GM23338 (cell line): ENCODE data around the gene NRP2. TPM values are rescaled to one million over a fixed set of nuclear protein-coding genes. Genes with fewer than 3 reads are reported as not detected.

Source experiments
- ATAC-seq: fragments of 200-7000 bp; cut with Tn5 transposase; 3 replicates; pipeline ENCODE4 v1.9.1; 2020
- DNase-seq: peaks from one replicate; pipeline ENCODE4 v3.0.0-alpha.2; 2015; ENCODE audit warnings: low spot score
- H2AFZ ChIP-seq: fragments of 200-600 bp; sonication (generic); 2 replicates; pipeline ENCODE4 v1.8.0; 2016; ENCODE audit warnings: antibody characterized with exemption, mild to moderate bottlenecking, moderate library complexity
- H3F3A ChIP-seq: fragments of 200-600 bp; sonication (generic); replicated peaks from 2 replicates; pipeline ENCODE4 v1.8.0; 2017; ENCODE audit warnings: antibody characterized with exemption, mixed run types, low read depth
- H3K27ac ChIP-seq: fragments of 200-600 bp; sonication (generic); 2 replicates; pipeline ENCODE4 v1.6.1; 2016; ENCODE audit warnings: low read depth
- H3K27me3 ChIP-seq: fragments of 200-600 bp; sonication (generic); 2 replicates; pipeline ENCODE4 v1.8.0; 2016; ENCODE audit warnings: mild to moderate bottlenecking, mixed run types, moderate library complexity; ENCODE audit not compliant: insufficient read depth
- H3K36me3 ChIP-seq: fragments of 200-600 bp; sonication (generic); 2 replicates; pipeline ENCODE4 v1.8.0; 2016; ENCODE audit warnings: mild to moderate bottlenecking; ENCODE audit not compliant: insufficient read depth
- H3K4me1 ChIP-seq: fragments of 200-600 bp; sonication (generic); 2 replicates; pipeline ENCODE4 v1.8.0; 2016; ENCODE audit warnings: mild to moderate bottlenecking, moderate library complexity; ENCODE audit not compliant: insufficient read depth
- H3K4me2 ChIP-seq: fragments of 200-600 bp; sonication (generic); 2 replicates; pipeline ENCODE4 v1.7.1; 2017; ENCODE audit warnings: mixed run types
- H3K4me3 ChIP-seq: fragments of 200-600 bp; sonication (generic); 2 replicates; pipeline ENCODE4 v1.6.1; 2016; ENCODE audit warnings: mixed run types
- H3K79me2 ChIP-seq: fragments of 200-600 bp; sonication (generic); replicated peaks from 2 replicates; pipeline ENCODE4 v1.8.0; 2017; ENCODE audit warnings: mild to moderate bottlenecking; ENCODE audit not compliant: insufficient read depth
- H3K9me2 ChIP-seq: fragments of 200-600 bp; sonication (generic); 2 replicates; pipeline ENCODE4 v1.8.0; 2017; ENCODE audit not compliant: insufficient read depth
- H4K20me1 ChIP-seq: fragments of 200-600 bp; sonication (generic); replicated peaks from 2 replicates; pipeline ENCODE4 v1.8.0; 2017; ENCODE audit warnings: mild to moderate bottlenecking; ENCODE audit not compliant: insufficient read depth
- H3K27ac Mint-ChIP-seq: 2 replicates; pipeline ENCODE4 v1.8.0; 2020; ENCODE audit warnings: inconsistent platforms, mild to moderate bottlenecking, moderate library complexity, mixed read lengths
- H3K27me3 Mint-ChIP-seq: 3 replicates; pipeline ENCODE4 v1.8.0; 2022; ENCODE audit warnings: low read depth, mild to moderate bottlenecking, moderate library complexity, mixed read lengths, inconsistent platforms; ENCODE audit not compliant: insufficient read depth, poor library complexity
- H3K36me3 Mint-ChIP-seq: 3 replicates; pipeline ENCODE4 v1.8.0; 2021; ENCODE audit warnings: low read depth, mild to moderate bottlenecking, inconsistent platforms, moderate library complexity, mixed read lengths
- H3K4me1 Mint-ChIP-seq: 3 replicates; pipeline ENCODE4 v1.8.0; 2020; ENCODE audit warnings: mild to moderate bottlenecking, inconsistent platforms, mixed read lengths
- H3K4me3 Mint-ChIP-seq: 3 replicates; pipeline ENCODE4 v1.8.0; 2021; ENCODE audit warnings: moderate library complexity, mild to moderate bottlenecking, inconsistent platforms, mixed read lengths
- H3K9me3 Mint-ChIP-seq: 3 replicates; pipeline ENCODE4 v1.8.0; 2020; ENCODE audit warnings: moderate library complexity, mild to moderate bottlenecking, inconsistent platforms, mixed read lengths
- NANOG ChIP-seq: IDR thresholded peaks from 2 replicates; pipeline ENCODE4 v1.6.1; 2016; ENCODE audit warnings: antibody characterized with exemption, borderline replicate concordance
- POLR2AphosphoS5 ChIP-seq: IDR thresholded peaks from 2 replicates; pipeline ENCODE4 v1.6.1; 2016; ENCODE audit warnings: antibody characterized with exemption, low read depth
- ZNF114 ChIP-seq: fragments of 250-450 bp; sonication (Bioruptor Pico); IDR thresholded peaks from 2 replicates; pipeline ENCODE4 v1.5.0; 2020; ENCODE audit warnings: mild to moderate bottlenecking, moderate library complexity
- polyA plus RNA-seq: library from polyadenylated mRNA; unstranded; fragments of >200 nt; fragmentation: Nextera tagmentation; extraction: Ambion mirVana; gene quantifications from 2 replicates; pipeline ENCODE4 v1.2.1, GENCODE V29; 2016
- total RNA-seq: library from RNA; depleted of rRNA; stranded (reverse); fragments of >200 nt; shearing (Covaris generic); gene quantifications from 2 replicates; pipeline ENCODE4 v1.2.3, GENCODE V29; 2014
- TF ChIP-seq, protein P1 (sequence below): fragments of 250-450 bp; sonication (Bioruptor Pico); IDR thresholded peaks from 2 replicates; pipeline ENCODE4 v1.5.0; 2020; ENCODE audit warnings: mild to moderate bottlenecking, moderate library complexity
- TF ChIP-seq, protein P2 (sequence below), 2 experiments: fragments of 200-600 bp in 1 of 2; sonication (generic) in 1 of 2; conservative IDR thresholded peaks; 2 replicates each; pipeline versions ENCODE4 v1.5.1 to v1.6.1; 2016 to 2017; ENCODE audit warnings: antibody characterized with exemption in 2 of 2, low read depth in 2 of 2, mild to moderate bottlenecking in 2 of 2, moderate library complexity in 1 of 2

NRP2 gene
- total and polyA plus RNA-seq, 2 experiments from 2014 or later, result 18.4 to 22.0 TPM

DNA sequence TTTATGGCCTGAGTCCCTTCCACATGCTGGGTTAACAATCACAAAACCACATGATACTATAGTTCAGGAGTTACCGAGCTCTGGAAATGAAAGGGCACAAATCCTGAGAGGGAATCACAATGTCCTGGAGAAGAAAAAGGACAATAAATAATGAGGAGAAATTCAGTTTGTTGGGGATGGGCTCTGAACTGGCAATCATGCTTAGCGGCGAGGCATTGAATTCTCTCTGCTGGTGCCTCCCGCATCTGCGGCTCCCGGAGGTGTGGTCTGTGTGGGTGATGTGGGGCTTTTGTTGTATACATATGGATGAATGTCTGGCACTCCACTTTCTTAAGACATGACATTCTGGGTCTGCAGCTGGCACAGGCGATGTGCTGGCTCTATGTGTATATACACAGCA, 46.1 kb downstream of the NRP2 start (continued):
- TF ChIP-seq, protein P1, sequence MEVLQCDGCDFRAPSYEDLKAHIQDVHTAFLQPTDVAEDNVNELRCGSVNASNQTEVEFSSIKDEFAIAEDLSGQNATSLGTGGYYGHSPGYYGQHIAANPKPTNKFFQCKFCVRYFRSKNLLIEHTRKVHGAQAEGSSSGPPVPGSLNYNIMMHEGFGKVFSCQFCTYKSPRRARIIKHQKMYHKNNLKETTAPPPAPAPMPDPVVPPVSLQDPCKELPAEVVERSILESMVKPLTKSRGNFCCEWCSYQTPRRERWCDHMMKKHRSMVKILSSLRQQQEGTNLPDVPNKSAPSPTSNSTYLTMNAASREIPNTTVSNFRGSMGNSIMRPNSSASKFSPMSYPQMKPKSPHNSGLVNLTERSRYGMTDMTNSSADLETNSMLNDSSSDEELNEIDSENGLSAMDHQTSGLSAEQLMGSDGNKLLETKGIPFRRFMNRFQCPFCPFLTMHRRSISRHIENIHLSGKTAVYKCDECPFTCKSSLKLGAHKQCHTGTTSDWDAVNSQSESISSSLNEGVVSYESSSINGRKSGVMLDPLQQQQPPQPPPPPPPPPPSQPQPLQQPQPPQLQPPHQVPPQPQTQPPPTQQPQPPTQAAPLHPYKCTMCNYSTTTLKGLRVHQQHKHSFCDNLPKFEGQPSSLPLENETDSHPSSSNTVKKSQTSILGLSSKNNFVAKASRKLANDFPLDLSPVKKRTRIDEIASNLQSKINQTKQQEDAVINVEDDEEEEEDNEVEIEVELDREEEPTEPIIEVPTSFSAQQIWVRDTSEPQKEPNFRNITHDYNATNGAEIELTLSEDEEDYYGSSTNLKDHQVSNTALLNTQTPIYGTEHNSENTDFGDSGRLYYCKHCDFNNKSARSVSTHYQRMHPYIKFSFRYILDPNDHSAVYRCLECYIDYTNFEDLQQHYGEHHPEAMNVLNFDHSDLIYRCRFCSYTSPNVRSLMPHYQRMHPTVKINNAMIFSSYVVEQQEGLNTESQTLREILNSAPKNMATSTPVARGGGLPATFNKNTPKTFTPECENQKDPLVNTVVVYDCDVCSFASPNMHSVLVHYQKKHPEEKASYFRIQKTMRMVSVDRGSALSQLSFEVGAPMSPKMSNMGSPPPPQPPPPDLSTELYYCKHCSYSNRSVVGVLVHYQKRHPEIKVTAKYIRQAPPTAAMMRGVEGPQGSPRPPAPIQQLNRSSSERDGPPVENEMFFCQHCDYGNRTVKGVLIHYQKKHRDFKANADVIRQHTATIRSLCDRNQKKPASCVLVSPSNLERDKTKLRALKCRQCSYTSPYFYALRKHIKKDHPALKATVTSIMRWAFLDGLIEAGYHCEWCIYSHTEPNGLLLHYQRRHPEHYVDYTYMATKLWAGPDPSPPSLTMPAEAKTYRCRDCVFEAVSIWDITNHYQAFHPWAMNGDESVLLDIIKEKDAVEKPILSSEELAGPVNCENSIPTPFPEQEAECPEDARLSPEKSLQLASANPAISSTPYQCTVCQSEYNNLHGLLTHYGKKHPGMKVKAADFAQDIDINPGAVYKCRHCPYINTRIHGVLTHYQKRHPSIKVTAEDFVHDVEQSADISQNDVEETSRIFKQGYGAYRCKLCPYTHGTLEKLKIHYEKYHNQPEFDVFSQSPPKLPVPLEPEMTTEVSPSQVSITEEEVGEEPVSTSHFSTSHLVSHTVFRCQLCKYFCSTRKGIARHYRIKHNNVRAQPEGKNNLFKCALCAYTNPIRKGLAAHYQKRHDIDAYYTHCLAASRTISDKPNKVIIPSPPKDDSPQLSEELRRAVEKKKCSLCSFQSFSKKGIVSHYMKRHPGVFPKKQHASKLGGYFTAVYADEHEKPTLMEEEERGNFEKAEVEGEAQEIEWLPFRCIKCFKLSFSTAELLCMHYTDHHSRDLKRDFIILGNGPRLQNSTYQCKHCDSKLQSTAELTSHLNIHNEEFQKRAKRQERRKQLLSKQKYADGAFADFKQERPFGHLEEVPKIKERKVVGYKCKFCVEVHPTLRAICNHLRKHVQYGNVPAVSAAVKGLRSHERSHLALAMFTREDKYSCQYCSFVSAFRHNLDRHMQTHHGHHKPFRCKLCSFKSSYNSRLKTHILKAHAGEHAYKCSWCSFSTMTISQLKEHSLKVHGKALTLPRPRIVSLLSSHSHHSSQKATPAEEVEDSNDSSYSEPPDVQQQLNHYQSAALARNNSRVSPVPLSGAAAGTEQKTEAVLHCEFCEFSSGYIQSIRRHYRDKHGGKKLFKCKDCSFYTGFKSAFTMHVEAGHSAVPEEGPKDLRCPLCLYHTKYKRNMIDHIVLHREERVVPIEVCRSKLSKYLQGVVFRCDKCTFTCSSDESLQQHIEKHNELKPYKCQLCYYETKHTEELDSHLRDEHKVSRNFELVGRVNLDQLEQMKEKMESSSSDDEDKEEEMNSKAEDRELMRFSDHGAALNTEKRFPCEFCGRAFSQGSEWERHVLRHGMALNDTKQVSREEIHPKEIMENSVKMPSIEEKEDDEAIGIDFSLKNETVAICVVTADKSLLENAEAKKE (CRISPR knock-in tag), result no peak

- ATAC-seq (peak; percentile 14; the same call in 1 of the 3 replicates), DNase-seq (no peak)
- H3K27ac Mint-ChIP-seq, result peak overlapping the region; percentile 80; the same call in 1 of the 2 replicates
- no peak overlapping the region for H3K27ac ChIP-seq
- H3K27me3 ChIP-seq, result no peaks in the 10 kb centered on the region
- no peak overlapping the region for H3K4me3 ChIP-seq
- H3K36me3 Mint-ChIP-seq, result peaks cover 37% of the 10 kb centered on the region
- H3K79me2 ChIP-seq, result no peaks in the 10 kb centered on the region
- no peaks in the 10 kb centered on the region for H3F3A ChIP-seq
- H3K4me1 ChIP-seq, result peaks cover 41% of the 10 kb centered on the region
- peaks cover 47% of the 10 kb centered on the region for H3K4me1 Mint-ChIP-seq
- H3K4me2 ChIP-seq, result no peak overlapping the region
- H3K36me3 ChIP-seq, result no peaks in the 10 kb centered on the region; the same call in 1 of the 2 replicates
- H3K4me3 Mint-ChIP-seq, result no peak overlapping the region
- no peak overlapping the region for H2AFZ ChIP-seq
- no peaks in the 10 kb centered on the region for H4K20me1 ChIP-seq
- H3K27me3 Mint-ChIP-seq, result peaks cover 3% of the 10 kb centered on the region
- H3K9me2 ChIP-seq, result no peaks in the 10 kb centered on the region
- no peaks in the 10 kb centered on the region for H3K9me3 Mint-ChIP-seq
- TF ChIP-seq ZNF114 (no peak), NANOG (no peak), POLR2AphosphoS5 (no peak)
- TF ChIP-seq, protein P2, sequence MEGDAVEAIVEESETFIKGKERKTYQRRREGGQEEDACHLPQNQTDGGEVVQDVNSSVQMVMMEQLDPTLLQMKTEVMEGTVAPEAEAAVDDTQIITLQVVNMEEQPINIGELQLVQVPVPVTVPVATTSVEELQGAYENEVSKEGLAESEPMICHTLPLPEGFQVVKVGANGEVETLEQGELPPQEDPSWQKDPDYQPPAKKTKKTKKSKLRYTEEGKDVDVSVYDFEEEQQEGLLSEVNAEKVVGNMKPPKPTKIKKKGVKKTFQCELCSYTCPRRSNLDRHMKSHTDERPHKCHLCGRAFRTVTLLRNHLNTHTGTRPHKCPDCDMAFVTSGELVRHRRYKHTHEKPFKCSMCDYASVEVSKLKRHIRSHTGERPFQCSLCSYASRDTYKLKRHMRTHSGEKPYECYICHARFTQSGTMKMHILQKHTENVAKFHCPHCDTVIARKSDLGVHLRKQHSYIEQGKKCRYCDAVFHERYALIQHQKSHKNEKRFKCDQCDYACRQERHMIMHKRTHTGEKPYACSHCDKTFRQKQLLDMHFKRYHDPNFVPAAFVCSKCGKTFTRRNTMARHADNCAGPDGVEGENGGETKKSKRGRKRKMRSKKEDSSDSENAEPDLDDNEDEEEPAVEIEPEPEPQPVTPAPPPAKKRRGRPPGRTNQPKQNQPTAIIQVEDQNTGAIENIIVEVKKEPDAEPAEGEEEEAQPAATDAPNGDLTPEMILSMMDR (conservative IDR thresholded peaks at IDR 0.05; ENCODE audit: low read depth in 2 of 2), result no peak
- TF ChIP-seq, protein P1 (CRISPR knock-in tag), result no peak
Observed at GRCh38 chr2:205730191-205730590, 47.9 kb downstream of the NRP2 start.
